Measurements from ENCODE around the gene THBS2. TPM values are rescaled to one million over a fixed set of nuclear protein-coding genes. Genes with fewer than 3 reads are reported as not detected.

THBS2 gene
- total and polyA plus RNA-seq, 2 donors (not counting 3 experiments of a cell fraction or from before 2014, with no cell fraction given), result 0.08 TPM; not detected in 1

DNA sequence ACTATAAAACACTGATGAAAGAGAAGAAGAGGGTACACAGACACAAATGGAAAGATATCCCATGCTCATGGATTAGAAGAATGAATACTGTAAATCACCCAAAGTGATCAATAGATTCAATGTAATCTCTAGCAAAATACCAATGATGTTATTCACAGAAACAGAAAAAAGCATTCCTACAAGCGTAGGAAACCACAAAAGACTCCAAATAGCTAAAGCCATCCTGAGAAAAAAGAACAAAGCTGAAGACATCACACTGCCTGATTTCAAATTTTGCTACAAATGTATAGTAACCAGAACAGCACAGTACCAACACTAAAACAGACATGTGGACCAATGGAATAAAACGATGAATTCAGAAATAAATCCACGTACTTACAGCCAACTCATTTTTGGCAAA, 43.0 kb downstream of the THBS2 start:
- dilution Hi-C loops (cut with MboI; ENCODE audit: extremely low pct_ligation_motif_present, low sequenced_read_pairs) (no loop called here), intact Hi-C loops (cut with micrococcal nuclease) (loop anchor here (5.0 kb wide), 1 partner anchor 542 kb away; the partner anchor contains the start of genes DYNLT2 and ERMARD)
- ChIA-PET POLR2A (no interaction called here), CTCF (no interaction called here)
- no peak for DNase-seq (ENCODE audit: low read depth, low spot score)
- Histone ChIP-seq H3K27me3 (ENCODE audit: control insufficient read depth in 2 of 2, insufficient read depth in 2 of 2, low read length in 2 of 2) (no peaks in the 10 kb centered on the region), H3K9me1 (replicated peaks; ENCODE audit: control insufficient read depth, extremely low read depth, insufficient read depth, low read length) (no peaks in the 10 kb centered on the region), H2AFZ (ENCODE audit: low read depth, low read length) (no peak overlapping the region), H3K4me1 (ENCODE audit: control insufficient read depth, extremely low read depth, insufficient read depth, low read length) (peaks cover 5% of the 10 kb centered on the region), H3K9me3 (replicated peaks; ENCODE audit: control insufficient read depth, insufficient read depth, low read length) (no peaks in the 10 kb centered on the region), H3K4me2 (ENCODE audit: insufficient read depth, low read length) (no peak overlapping the region), H3K79me2 (ENCODE audit: control insufficient read depth, insufficient read depth, low read length) (no peaks in the 10 kb centered on the region), H3K27ac (ENCODE audit: insufficient read depth, low read depth, low read length) (no peak overlapping the region), H3K36me3 (ENCODE audit: control insufficient read depth in 2 of 2, extremely low read depth in 1 of 2, insufficient read depth in 2 of 2, low read length in 2 of 2) (no peaks in the 10 kb centered on the region), H3K4me3 (replicated peaks in 1 of 3; ENCODE audit: insufficient read depth in 1 of 3, low read depth in 1 of 3, low read length in 3 of 3) (no peak overlapping the region), H3K9ac (replicated peaks; ENCODE audit: extremely low read depth, insufficient read depth, low read length) (no peak overlapping the region), H4K20me1 (replicated peaks; ENCODE audit: control insufficient read depth, extremely low read depth, insufficient read depth, low read length) (no peaks in the 10 kb centered on the region)
- no TSS peak for BruUV-seq (replicated peaks)
- TF ChIP-seq, protein P1, sequence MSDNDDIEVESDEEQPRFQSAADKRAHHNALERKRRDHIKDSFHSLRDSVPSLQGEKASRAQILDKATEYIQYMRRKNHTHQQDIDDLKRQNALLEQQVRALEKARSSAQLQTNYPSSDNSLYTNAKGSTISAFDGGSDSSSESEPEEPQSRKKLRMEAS (IDR thresholded peaks at IDR 0.05; ENCODE audit: insufficient read depth, insufficient read length), result no peak
- no peak for TF ChIP-seq FOS (IDR thresholded peaks at IDR 0.05; ENCODE audit: borderline replicate concordance, insufficient read depth, low read length)
- no peak for TF ChIP-seq POLR2AphosphoS5 (IDR thresholded peaks at IDR 0.05; ENCODE audit: insufficient read depth, low read depth, low read length)
- TF ChIP-seq MYC (IDR thresholded peaks at IDR 0.05; ENCODE audit: low read depth, low read length), result no peak
- TF ChIP-seq GATA2 (IDR thresholded peaks at IDR 0.05; ENCODE audit: insufficient read depth, insufficient read length, low read depth, low read length), result no peak
- TF ChIP-seq EZH2 (IDR thresholded peaks at IDR 0.05; ENCODE audit: borderline replicate concordance, low read depth, low read length, severe bottlenecking), result no peak
- TF ChIP-seq, protein P2, sequence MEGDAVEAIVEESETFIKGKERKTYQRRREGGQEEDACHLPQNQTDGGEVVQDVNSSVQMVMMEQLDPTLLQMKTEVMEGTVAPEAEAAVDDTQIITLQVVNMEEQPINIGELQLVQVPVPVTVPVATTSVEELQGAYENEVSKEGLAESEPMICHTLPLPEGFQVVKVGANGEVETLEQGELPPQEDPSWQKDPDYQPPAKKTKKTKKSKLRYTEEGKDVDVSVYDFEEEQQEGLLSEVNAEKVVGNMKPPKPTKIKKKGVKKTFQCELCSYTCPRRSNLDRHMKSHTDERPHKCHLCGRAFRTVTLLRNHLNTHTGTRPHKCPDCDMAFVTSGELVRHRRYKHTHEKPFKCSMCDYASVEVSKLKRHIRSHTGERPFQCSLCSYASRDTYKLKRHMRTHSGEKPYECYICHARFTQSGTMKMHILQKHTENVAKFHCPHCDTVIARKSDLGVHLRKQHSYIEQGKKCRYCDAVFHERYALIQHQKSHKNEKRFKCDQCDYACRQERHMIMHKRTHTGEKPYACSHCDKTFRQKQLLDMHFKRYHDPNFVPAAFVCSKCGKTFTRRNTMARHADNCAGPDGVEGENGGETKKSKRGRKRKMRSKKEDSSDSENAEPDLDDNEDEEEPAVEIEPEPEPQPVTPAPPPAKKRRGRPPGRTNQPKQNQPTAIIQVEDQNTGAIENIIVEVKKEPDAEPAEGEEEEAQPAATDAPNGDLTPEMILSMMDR (IDR thresholded peaks at IDR 0.05; ENCODE audit: extremely low read depth in 1 of 2, insufficient read depth in 1 of 2, low read depth in 1 of 2, low read length in 2 of 2), result no peak
- TF ChIP-seq JUN (IDR thresholded peaks at IDR 0.05; ENCODE audit: borderline replicate concordance, insufficient read depth, insufficient read length, low read depth), result no peak
- TF ChIP-seq POLR2A (IDR thresholded peaks at IDR 0.05; ENCODE audit: low read depth, low read length), result no peak
- no peak for FAIRE-seq
